Stimulated activated CD8-positive, alpha-beta memory T cell treated with anti-CD3 and anti-CD28 coated beads, Interleukin-4, amount 100 ng/mL, for 24 hours (primary cell): ENCODE data around the gene FOXI3.

ENCODE experiments used
- DNase-seq: peaks from one replicate; pipeline ENCODE4 v3.0.0-alpha.2; 2020; ENCODE audit warnings: low read depth

Gene FOXI3

GRCh38 chr2:88452565-88452905 is at the start of gene FOXI3:
FOXI3 (minus strand) TSS chr2:88452693; CDS start chr2:88452535, 158 bp downstream.
- DNase-seq: no peak

- no peak for DNase-seq
Observed at GRCh38 chr2:88500691-88501090, 48.2 kb upstream of the FOXI3 start.

GRCh38 chr2:88499204-88499603 is 46.7 kb upstream of the FOXI3 start:
- DNase-seq: no peak

GRCh38 chr2:88493481-88493880 is 41.0 kb upstream of the FOXI3 start:
- DNase-seq: no peak

- DNase-seq: no peak
Observed at GRCh38 chr2:88492002-88492401, 39.5 kb upstream of the FOXI3 start.

GRCh38 chr2:88489181-88489580 is 36.7 kb upstream of the FOXI3 start:
- DNase-seq: no peak

- DNase-seq: no peak
Observed at GRCh38 chr2:88483200-88483599, 30.7 kb upstream of the FOXI3 start.

- DNase-seq: no peak
Observed at GRCh38 chr2:88481691-88482336, 29.3 kb upstream of the FOXI3 start.

- DNase-seq: no peak
Observed at GRCh38 chr2:88472811-88473210, 20.3 kb upstream of the FOXI3 start.

- DNase-seq: no peak
Observed at GRCh38 chr2:88471083-88471942, 18.8 kb upstream of the FOXI3 start.

GRCh38 chr2:88469202-88470114 is 17.0 kb upstream of the FOXI3 start:
- DNase-seq: no peak

- DNase-seq: no peak
Observed at GRCh38 chr2:88464153-88464552, 11.7 kb upstream of the FOXI3 start.

GRCh38 chr2:88458633-88459032 is 6.1 kb upstream of the FOXI3 start:
- DNase-seq: no peak

GRCh38 chr2:88452980-88453582 is 588 bp upstream of the FOXI3 start:
- no peak for DNase-seq

GRCh38 chr2:88451811-88452564 is 505 bp downstream of the FOXI3 start:
- no peak for DNase-seq

GRCh38 chr2:88450925-88451810 is 1.3 kb downstream of the FOXI3 start:
- no peak for DNase-seq

- no peak for DNase-seq
Observed at GRCh38 chr2:88450186-88450585, 2.3 kb downstream of the FOXI3 start.

- no peak for DNase-seq
Observed at GRCh38 chr2:88448248-88448647, 4.2 kb downstream of the FOXI3 start.

GRCh38 chr2:88443353-88443938 is 9.0 kb downstream of the FOXI3 start:
- no peak for DNase-seq

- DNase-seq: no peak
Observed at GRCh38 chr2:88442473-88442872, 10.0 kb downstream of the FOXI3 start.
